ENCODE data around the gene HOXD11.

DNA sequence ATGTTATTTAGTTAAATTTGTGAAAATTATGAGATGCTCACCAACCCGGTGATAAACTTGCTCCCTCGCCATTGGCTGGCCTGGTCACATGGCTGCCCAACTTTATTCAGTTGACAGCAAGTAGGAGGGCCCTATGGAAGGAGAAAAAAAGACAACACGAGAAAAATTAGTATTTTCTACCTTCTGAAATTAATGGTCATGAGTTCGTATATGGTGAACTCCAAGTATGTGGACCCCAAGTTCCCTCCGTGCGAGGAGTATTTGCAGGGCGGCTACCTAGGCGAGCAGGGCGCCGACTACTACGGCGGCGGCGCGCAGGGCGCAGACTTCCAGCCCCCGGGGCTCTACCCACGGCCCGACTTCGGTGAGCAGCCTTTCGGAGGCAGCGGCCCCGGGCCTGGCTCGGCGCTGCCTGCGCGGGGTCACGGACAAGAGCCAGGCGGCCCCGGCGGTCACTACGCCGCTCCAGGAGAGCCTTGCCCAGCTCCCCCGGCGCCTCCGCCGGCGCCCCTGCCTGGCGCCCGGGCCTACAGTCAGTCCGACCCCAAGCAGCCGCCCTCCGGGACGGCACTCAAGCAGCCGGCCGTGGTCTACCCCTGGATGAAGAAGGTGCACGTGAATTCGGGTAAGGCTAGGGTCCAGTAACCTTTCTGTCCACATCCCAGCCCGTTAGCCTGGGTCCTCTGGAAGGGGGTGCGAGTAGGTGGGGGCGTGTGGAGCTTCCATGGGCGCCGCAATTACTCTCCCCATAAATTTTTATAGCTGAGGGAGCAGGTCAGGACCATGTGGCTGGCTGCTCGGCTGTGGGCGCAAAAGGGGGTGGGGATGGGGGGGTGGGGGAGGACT, 44.6 kb downstream of the HOXD11 start, which contains the start of gene HOXD4:
- TF ChIP-seq, protein P1, sequence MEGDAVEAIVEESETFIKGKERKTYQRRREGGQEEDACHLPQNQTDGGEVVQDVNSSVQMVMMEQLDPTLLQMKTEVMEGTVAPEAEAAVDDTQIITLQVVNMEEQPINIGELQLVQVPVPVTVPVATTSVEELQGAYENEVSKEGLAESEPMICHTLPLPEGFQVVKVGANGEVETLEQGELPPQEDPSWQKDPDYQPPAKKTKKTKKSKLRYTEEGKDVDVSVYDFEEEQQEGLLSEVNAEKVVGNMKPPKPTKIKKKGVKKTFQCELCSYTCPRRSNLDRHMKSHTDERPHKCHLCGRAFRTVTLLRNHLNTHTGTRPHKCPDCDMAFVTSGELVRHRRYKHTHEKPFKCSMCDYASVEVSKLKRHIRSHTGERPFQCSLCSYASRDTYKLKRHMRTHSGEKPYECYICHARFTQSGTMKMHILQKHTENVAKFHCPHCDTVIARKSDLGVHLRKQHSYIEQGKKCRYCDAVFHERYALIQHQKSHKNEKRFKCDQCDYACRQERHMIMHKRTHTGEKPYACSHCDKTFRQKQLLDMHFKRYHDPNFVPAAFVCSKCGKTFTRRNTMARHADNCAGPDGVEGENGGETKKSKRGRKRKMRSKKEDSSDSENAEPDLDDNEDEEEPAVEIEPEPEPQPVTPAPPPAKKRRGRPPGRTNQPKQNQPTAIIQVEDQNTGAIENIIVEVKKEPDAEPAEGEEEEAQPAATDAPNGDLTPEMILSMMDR (IDR thresholded peaks at IDR 0.05; ENCODE audit: low read depth, low read length, poor library complexity, severe bottlenecking), result no peak
- no peak for TF ChIP-seq EZH2phosphoT487 (IDR thresholded peaks at IDR 0.05; ENCODE audit: borderline replicate concordance, low read length)

Data from DOHH2 (cell line).